Heart left ventricle (tissue), 13 donors: ENCODE results near the gene RNU5B-1.

Source experiments
- POLR2A ChIP-seq, 2 donors: fragments of 450-650 bp; IDR thresholded peaks; one replicate each; pipeline ENCODE4 v1.6.1; 2017; ENCODE audit warnings: antibody characterized with exemption in 2 of 2, mild to moderate bottlenecking in 2 of 2, moderate library complexity in 2 of 2
- TF ChIP-seq, protein P1 (sequence below), 12 donors: fragments of 200-600 bp; sonication (generic) in 4 of 12; IDR thresholded peaks; one replicate each; pipeline versions ENCODE4 v1.5.0 to v1.8.0; 2018 to 2022; ENCODE audit warnings: antibody characterized with exemption in 12 of 12, mild to moderate bottlenecking in 5 of 12
- donor health status: ischemic (EF 13 %, LVEDD 7.1; RV severe dilation, severe dysfunction).
- donor health status: DM: no; HTN: yes; CAD: no.
- donor health status: DM: no; HTN: no; CAD: no.
- donor health status: ischemic (EF 25% LVEDD 6.9; RV normal size, moderate dysfunction).
- donor health status: ischemic (EF 25% LVEDD 5.7; RV mildly dilated, moderate dysfunction).
- donor health status: ischemic (EF 35%, LVEDD 5.7; RV mildly dilated, moderate dysfunction).
- donor health status: nonischemic (EF 11% LVEDD 7.7; RV severe dilation, severe dysfunction).
- donor health status: DM: yes; HTN: yes; CAD: no.
- donor health status: PGD.
- donor health status: ischemic (EF 29% LVEDD 5.4; RV normal size, mild dysfunction).
- donor health status: nonischemic (EF 23%, LVEDD 6.1; RV moderate dilation, normal function).

DNA sequence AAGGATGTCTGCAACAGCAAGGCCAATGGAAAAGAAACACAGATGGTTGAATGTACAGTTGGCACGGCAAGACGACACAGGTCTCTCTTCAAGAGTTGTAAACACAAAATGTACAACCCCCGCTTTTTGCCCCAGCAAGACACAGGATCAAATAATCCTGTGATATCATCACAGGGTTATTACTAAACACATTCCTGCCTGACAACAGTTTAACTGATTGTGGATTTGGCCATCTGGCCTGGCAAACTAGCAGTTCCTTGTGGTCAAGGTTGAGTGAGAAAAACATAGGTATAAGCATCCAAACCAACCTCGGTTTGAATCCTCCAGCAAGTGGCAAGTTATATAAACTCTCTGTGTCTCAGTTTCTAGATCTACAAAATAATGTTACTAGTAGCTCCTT lies 41.2 kb upstream of the RNU5B-1 start:
- TF ChIP-seq, protein P1, sequence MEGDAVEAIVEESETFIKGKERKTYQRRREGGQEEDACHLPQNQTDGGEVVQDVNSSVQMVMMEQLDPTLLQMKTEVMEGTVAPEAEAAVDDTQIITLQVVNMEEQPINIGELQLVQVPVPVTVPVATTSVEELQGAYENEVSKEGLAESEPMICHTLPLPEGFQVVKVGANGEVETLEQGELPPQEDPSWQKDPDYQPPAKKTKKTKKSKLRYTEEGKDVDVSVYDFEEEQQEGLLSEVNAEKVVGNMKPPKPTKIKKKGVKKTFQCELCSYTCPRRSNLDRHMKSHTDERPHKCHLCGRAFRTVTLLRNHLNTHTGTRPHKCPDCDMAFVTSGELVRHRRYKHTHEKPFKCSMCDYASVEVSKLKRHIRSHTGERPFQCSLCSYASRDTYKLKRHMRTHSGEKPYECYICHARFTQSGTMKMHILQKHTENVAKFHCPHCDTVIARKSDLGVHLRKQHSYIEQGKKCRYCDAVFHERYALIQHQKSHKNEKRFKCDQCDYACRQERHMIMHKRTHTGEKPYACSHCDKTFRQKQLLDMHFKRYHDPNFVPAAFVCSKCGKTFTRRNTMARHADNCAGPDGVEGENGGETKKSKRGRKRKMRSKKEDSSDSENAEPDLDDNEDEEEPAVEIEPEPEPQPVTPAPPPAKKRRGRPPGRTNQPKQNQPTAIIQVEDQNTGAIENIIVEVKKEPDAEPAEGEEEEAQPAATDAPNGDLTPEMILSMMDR (IDR thresholded peaks at IDR 0.05), result no peak
- TF ChIP-seq POLR2A (IDR thresholded peaks at IDR 0.05), result no peak
